Stimulated activated CD8-positive, alpha-beta memory T cell treated with anti-CD3 and anti-CD28 coated beads, Interleukin-15, amount 100 ng/mL, for 4 hours (primary cell): ENCODE results near the gene STBD1.
"Not testable (repeated sequence)": the region's sequence is repeated elsewhere in the genome, so short reads cannot be mapped to it uniquely, and the experiment has no call there.

Source experiments
- DNase-seq, 2 donors: peaks; one replicate each; pipeline ENCODE4 v3.0.0-alpha.2; 2020; ENCODE audit warnings: low read depth in 2 of 2

The STBD1 gene

DNA sequence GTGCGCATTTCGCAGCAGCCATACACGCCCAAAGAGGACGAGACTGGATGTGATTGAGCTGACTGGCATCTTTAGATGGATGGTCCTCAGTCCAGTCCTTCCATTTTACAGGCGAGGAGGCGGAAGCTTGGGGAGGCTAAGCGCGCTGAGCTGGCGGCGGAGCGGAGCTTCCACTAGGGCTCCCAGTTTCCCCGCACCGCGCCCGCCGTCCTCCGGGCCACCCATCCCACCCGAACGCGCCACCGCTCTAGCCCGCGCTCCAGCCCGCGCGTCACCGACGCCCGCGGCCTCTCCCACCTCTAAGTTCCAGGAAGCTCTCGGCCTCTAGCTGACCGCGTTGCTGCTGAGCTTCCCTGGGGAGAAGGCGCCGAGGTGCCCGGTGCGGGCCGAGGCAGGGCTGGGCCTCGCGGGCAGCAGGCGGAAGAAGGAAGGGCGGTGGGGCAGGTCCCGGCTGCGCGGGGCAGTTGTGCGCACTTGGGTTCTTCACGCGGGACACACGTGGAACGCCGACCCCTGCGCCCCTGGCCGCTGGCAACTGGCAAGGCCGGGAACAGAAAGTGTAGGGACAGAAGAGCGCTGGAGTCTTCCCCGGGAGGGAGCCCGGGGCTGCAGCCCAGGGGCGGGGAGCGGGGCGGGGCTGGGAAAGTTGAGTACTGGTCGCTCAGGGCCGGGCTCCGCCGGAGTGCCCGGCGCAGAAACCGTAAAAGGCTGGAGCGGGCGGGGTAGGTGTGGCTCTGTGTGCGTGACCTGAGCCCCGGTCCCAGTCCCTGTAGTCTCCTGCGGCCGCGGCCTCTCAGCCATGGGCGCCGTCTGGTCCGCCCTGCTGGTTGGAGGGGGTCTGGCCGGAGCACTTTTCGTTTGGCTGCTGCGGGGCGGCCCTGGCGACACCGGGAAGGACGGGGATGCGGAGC lies at the start of gene STBD1:
TSS of gene STBD1 (plus strand) at position 763 of the 911 bp plus-strand sequence. CDS start at position 800, 37 bp downstream.
- no peak for DNase-seq

DNA sequence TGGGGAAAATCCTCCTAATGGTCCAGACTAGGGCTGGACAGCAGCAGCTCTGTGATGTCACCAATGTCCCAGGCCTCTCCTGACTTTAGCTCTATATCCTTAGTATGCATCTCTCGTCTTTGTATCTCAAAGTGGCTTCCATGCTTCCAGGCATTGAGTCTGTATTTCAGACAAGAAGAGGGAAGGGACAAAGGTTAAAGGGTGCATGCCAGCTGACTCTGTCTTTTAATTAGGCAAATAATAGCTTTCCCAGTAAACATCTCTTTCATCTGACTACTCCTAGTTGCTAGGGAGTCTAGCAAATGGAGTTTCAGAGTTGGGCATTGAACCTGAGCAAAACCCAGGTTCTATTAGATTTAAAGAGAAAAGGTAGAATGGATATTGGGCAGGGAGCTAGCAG lies 49.6 kb upstream of the STBD1 start:
- DNase-seq = no peak

DNA sequence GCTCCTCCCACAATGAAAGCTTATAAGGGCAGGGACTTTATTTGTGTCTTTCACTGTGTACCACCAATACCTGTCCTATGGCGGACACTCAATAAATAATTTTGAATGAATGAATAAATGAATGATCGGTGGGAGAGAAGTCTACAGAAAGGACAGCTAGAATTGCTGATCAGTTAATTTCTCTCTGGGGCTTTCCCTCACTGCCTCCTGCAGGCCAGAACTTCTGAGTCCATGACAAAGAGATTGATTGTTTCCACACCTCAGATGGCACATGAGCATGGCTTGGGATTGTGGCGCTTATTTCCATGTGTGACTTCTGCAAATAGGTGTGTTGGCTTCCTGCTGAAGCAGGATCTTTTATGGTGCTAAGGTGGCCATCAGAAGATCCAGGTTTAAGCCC lies 48.7 kb upstream of the STBD1 start:
- DNase-seq = no peak

DNA sequence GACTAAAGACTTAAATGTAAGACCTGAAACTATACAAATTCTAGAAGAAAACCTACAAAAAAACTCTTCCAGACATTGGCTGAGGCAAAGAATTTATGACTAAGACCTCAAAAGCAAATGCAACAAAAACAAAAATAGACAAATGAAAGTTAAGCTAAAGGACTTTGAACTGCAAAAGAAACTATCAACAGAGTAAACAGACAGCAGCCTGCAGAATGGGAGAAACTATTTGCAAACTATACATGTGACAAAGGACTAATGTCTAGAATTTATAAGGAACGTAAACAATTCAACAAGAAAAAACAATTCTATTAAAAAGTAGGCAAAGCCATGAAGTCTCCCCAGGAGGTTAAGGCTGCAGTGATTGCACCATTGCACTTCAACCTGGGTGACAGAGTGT lies 46.0 kb upstream of the STBD1 start:
- no peak for DNase-seq

DNA sequence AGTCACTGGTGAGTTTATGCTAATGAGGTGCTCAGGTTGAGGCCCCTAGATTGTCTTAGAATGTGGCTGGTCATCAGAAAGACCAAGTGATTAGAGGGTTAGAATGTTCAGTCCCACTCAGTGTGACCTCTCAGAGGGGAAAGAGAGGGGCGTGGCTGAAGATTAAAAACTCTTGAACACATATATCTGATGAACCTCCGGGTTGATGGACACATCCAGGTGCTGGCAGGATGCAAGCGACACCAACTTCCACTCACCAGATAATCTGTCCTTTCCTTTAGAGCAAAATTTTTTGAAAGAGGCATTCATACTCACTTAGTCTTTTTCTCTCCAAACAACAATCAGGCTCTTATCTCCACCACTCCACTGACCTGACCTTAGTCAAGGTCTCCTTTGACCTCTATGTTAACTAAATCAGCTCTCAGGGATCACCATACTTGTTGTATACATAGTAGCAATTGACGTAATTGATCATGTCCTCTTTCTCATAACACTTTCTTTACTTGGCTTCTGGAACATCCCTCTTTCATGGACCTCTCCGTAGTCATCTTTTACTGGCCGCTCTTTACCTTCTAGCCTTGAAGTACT lies 40.8 kb upstream of the STBD1 start:
- no peak for DNase-seq

DNA sequence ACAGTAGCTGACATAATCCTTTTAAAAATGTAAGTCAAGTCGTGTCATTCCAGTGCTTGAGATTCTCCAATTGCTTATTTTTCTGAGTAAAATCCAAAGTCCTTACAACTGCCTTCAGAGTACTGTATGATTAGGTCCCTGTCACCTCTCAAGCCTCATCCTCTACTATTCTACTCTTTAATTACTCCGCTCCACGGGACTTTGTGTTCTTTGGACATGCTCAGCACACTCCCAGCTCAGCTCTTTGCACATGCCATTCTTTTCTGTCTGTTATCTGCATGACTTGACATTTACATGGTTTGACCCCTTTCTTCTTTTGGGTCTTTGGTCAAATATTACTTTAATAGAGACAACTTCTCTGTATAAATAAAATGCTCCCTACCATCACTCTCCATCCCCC lies 39.9 kb upstream of the STBD1 start:
- no peak for DNase-seq

DNA sequence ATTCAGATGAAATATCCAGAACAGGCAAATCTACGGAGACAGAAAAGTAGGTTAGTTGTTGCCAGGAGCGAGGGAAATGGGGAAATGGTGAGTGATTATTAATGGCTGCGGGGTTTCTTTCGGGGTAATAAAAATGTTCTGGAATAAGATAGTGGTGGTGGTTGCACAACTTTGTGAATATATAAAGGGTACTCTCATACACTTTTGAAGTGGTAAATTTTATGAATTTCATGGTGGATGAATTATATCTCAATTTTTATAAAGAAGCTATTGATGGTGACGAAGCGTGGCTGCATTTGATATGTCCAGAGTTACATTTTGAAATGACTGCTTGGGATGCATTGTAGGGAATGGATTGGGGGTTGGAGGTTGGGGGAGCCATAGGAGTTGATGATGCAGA lies 38.7 kb upstream of the STBD1 start:
- DNase-seq = no peak

DNA sequence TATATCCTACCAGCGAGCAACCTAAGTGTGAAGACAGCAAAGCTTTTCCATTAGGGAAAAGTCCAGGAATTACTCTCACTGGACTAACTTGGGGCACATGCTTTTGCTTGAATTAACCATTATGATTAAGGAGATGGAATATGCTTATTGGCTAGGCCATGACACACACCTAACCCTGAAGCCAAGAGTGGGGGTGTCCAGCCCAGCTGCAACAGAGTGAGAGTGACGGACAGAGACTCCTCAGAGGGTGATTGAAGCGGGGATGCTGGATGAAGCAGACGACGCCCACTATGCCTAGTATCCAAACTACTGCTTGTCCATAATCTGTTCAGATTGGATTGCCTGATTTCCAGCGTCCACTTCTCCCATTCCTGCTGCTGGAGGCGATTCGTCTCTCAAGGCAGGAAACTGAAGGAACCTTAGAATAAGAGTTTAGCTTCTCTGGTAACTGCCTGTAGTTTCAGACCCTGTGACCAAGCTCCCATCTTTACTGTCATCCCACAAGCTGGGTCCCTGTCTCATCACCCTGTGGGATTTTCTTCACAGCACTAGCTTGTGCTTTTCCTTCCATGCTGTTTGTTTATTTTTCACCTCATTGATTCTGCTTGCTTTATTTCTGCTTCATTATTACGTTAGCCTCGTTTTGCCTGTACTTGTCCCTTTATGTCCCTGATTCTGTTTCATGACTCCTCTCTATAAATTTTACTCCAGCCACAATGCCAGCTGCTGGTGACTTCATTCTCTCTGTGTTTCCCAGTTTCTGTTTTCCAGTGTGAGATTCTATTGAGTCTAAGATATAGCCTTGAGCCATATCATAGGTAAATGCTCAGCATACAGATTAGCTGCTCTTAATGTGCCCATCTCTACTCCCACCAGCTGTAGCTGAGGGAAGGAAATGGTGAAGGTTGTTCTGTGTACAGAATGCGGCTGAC lies 36.0 kb upstream of the STBD1 start:
- DNase-seq = no peak

DNA sequence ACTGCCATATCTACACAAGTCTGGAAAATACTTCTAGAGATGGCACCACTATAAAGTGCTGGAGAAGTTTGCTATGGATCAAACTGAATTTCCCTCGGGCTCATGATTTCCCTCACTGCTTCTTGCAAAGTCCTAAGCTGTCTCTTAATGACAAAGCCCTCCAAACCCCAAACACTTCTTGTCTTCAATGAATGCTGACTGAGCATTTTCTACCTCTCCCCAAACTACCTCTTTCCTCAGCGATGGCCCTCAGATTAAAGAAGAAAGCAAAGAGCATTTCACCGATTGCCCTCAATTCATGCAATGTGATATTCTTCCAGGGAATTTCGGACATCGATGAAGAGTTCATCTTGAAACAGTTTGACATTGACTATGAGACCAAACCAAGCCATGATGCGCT lies 35.3 kb upstream of the STBD1 start:
- no peak for DNase-seq

DNA sequence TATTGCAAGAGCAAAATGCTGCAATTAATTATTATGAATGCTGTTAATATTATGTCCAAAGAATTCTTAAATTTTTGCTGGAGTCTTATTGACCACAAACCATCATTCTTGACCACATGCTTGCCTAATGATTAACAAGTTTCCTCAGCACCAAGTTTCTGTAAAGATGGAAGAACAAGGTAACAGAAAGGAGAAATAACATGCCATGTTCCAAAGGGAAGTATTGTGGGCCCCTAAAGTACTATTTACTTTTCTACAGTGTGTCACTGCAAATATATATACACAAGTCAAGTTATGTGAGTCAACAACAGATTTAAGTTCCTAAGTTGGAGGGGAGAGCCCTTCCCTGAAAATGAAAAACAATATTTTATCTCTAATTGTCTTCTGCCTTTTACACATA lies 34.5 kb upstream of the STBD1 start:
- DNase-seq = no peak

DNA sequence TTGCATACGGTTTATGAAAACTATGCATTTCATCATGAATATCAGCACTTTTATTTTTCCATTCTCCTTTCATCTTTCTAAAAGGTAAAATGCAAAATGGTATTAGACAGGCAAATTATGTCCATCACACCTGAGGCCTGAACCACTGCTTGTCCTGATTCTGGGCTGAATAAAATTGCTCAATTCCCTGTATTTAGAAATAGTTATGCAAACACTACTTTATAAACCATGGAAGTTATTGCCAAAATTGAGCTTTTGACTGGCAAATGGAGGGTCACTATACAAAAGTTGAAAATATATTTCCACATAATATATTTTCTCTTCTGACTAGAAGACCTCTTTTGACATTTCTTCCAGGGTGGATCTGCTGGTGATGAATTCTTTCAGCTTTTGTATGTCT lies 34.0 kb upstream of the STBD1 start:
- DNase-seq = no peak

DNA sequence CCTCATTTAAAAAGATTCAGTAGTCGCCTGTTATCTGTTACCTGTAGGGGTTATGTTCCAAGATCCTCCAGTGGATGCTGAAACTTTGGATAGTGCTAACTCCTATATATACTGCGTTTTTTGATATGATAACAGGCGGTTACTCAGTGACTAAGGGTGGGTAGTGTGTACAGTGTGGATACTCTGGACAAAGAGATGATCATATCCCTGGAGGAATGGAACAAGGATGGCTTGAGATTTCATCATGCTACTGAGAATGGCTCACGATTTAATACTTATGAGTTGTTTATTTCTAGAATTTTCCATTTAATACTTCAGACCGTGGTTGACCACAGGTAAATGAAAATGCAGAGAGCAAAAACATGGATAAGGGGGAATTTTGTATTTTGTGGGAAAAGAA lies 33.5 kb upstream of the STBD1 start:
- DNase-seq = no peak

DNA sequence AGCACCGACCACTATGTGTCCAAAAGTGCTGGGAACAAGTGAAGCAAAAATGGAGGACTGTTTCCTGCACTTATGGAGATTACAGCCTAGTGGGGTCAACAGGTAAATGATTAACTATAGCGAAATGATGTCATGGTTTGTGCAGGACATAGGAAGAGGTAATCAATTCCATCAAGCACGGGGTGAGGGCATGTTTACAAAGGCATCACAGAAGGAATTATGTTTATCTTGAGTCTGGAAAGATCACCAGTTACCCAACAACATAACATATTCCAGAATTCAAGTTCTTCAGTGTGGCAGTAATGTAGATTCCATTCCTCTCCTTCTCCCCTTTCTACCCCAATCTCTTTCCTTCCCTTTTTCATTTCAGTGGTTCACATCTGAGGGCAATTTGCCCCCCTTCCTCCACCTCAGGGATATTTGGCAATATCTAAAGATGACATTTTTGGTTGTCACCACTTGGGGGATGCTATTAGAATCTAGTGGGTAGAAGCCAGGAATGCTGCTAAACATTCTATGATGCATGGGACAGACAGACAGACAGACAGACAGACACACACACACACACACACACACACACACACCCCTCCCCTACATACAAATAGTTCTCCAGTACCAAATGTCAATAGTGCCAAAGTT lies 30.9 kb upstream of the STBD1 start:
- no peak for DNase-seq

DNA sequence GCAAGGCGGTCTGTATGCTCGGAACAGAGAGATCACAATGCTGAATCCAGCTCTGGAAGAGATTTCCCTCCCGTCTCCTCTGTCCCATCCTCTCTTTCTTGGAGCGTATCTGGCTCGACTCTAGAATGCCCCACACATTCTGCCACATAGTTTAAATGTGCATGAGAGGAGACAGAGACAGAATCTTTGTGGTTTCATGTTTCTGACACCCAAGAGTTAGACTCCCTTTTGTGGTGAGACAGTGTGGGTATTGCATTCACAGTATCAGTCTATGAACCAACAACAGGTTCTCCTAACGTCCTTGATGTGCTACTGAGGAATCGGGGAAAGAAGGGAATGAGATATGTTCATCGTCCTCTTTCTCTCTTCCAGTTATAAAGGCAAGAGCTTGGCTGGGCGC lies 29.7 kb upstream of the STBD1 start:
- no peak for DNase-seq

DNA sequence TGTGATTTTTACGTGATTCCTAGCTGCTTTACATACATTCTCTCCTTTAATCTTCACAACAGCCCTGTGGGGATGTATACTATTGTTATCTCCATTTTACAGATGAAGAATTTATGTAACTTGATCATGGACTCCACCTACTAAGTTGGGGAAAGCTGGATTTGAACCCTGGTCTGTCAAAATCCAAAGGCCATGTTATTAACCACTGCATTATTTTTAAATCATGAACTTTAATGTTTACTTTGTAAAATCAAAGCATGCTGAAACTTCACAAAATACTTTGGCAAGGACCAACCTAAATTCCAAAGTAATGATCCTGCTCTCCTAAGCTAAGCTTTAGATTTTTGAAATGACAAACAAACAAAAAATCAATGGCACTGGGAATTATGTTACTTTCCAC lies 28.9 kb upstream of the STBD1 start:
- DNase-seq = no peak

DNA sequence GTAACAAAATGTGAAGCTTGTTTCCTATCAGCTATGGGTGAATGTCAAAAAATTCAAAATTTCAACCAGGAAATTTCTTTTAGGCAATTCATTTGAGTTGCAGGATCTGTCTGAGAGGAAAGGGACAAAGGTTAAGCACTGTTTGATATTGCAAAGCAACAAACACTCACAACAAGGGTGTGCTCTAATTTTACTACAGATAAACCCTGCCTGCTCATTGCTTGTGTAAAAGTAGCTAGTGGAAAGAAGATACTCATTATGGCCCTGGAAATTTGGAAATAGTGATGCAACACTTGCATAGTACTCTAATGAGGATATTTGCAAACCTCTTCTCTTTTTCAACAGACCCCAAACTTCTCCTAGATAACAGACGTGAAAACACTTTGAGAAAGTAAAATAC lies 27.9 kb upstream of the STBD1 start:
- no peak for DNase-seq

DNA sequence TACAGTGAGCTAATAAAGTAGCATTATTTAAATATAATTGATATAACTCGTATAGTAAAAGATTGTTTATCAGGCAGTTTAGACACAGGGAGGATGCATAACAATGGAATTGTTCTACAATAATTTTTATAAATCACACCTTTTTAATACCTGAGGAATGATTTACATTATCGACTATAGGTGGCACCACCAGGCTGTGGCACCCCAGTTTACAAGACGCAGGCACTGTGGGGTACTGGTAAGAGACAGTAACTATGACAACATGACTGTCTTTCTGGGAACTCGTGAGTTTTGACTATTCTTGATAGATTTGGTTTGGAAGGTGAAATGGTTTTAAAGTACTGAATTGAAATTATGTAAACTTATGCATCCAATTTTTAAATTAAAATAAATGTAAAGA lies 27.1 kb upstream of the STBD1 start:
- no peak for DNase-seq

DNA sequence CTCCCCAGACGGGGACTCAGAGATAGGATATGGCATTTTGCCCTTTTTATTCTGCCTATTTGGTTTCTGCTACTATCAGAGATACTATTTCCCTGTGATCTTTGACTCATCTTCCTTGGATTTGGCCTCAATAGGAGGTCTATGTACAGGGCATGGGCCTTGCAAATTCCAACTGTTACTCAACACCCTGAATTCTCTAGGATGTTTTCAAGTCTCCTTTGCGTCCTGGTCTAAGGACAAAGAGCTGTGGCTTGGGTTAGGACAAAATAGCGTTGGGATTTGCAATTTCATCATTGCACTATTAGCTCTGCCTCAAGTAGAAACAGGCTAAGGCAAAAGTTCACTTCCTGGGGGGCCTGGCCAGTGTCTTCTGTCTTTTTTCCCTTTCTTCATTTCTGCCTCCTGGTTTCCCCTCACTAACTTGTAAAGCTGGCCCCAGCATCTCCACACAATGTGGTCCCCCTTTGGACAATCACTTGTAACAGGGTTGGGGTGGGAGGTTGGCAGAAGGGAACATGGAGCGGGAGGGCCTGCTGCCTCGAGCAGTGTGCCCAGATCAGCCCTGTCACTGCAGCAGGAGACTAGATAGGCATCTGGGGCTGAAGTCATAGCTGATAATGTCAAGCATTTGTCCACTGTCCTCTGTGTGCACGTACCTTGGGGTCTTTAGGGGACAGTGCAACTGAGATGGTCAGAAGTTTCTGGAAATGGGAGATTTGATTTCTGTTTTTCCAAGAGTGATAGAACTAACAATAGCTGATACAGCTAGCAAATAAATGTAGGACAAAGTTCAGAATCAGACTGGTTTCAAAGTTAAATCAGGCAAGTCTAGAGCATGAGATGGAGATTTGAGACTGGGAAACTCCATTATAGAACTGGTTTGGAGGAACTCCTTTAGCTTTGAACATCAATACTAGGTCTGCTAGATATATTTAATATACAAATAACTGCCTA lies 25.8 kb upstream of the STBD1 start:
- no peak for DNase-seq

DNA sequence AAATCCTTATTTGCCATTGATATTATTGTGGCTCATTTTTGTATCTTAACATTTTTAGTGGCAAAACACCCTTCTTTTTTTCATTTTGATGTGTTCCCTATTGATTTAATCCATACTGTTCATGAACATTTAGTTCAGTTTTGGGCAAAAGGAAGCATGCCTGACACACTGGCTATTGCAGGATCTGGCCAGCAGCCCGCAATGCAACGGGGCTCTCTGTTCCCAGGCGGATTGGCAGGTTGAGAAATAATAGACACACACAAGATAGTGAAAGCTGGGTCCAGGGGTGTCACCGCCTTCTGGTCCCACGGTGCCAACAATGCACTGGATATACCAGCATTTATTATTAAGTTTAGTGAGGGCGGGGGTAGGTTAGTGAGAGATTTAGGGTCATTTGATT lies 24.9 kb upstream of the STBD1 start:
- not testable (repeated sequence) for DNase-seq

DNA sequence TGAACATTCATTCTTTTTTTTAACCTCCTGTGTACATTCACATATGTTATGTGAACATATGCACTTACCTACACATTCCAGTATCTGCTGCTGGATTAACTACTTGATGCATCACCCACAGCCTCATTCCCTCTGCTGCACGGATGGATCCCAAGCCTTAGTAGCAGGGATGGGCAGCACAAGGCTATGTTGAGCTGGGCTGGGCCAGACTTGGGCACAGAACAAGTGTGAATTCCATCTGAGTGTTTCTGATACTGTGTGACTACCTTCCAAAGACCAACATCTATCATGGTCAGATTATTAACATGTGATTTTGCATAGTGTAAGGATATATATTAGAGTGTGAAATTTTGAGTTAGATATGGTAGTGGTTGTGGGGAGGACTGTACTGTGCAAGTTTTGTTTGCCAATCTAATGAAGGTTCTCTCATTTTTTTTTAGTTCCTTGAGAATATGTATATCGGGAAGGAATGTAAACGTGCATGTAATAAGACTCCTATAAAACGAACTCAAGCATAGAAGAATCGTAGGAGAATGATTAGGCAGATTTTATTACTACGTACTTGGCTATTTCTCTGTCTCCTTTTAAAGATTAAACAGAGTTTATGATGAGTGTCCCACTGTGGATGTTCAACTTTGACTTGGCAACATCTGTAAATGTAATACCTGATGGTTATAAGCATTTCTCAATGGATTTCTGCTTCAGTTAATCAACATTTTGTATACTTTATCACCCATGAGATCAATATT lies 23.4 kb upstream of the STBD1 start:
- no peak for DNase-seq
